ENCODE results near the gene LDLRAD4. TPM values are rescaled to one million over a fixed set of nuclear protein-coding genes. Genes with fewer than 3 reads are reported as not detected.

LDLRAD4 gene
- total and polyA plus RNA-seq, 2 experiments from 2014 or later: 0.73 to 1.9 TPM

DNA sequence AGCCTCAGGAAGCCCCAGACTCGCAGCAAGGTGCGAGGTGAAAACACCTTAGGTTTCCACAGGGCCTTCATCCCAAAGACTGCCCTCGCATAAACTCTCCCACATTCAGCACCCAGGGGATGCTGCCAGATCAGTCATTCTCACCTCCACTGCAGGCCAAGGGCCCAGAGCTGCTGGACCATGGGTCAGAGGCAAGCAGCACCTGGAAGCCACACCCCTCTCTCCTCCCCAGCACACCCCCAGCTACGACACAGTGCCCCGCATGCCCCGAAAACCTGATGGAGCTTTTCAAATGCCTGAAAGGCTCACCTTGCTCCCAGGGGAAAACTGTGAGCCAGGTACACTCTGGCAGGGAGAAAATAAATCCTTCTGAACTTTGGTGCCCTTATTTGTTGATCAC is 31.9 kb upstream of the LDLRAD4 start (continued):
- TF ChIP-seq EZH2 (IDR thresholded peaks at IDR 0.05; ENCODE audit: low read depth, unreplicated experiment) (no peak), ZNF114 (CRISPR knock-in tag; IDR thresholded peaks at IDR 0.05) (no peak), CREB1 (CRISPR knock-in tag; IDR thresholded peaks at IDR 0.05; ENCODE audit: low read depth) (no peak), NANOG (IDR thresholded peaks at IDR 0.05; ENCODE audit: borderline replicate concordance) (no peak), POLR2AphosphoS5 (IDR thresholded peaks at IDR 0.05; ENCODE audit: low read depth) (no peak), EZH2phosphoT487 (IDR thresholded peaks at IDR 0.05; ENCODE audit: unreplicated experiment) (no peak), STAT1 (IDR thresholded peaks at IDR 0.05; ENCODE audit: unreplicated experiment) (no peak)
- TF ChIP-seq, protein P1, sequence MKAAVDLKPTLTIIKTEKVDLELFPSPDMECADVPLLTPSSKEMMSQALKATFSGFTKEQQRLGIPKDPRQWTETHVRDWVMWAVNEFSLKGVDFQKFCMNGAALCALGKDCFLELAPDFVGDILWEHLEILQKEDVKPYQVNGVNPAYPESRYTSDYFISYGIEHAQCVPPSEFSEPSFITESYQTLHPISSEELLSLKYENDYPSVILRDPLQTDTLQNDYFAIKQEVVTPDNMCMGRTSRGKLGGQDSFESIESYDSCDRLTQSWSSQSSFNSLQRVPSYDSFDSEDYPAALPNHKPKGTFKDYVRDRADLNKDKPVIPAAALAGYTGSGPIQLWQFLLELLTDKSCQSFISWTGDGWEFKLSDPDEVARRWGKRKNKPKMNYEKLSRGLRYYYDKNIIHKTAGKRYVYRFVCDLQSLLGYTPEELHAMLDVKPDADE (IDR thresholded peaks at IDR 0.05): no peak

DNA sequence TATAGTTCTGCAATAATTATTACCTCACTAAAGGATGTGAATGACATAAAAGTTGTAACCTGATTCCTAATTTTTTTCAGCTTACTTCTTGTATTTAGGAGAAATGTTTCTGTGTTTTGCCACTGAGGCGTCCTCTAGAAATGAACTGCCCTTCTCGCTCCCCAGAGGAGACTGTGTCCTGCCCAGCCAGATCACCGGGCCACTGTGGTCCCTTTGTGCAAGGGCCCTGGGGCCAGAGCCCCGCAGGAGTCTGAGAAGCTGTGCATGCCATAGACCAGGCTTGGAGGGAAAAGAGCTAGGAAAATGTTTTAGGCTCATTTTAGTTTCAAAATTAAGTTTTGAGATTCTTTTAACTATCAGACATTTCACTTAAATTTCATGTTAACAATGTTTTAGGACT is 31.1 kb upstream of the LDLRAD4 start:
- no peak overlapping the region for H3K27ac Mint-ChIP-seq
- Histone ChIP-seq H4K20me1 (replicated peaks; ENCODE audit: insufficient read depth) (no peaks in the 10 kb centered on the region), H3K36me3 (ENCODE audit: insufficient read depth) (no peaks in the 10 kb centered on the region), H3K4me3 (no peak overlapping the region), H2AFZ (peak overlapping the region; percentile 18; the same call in 1 of the 2 replicates), H3K27ac (ENCODE audit: low read depth) (no peak overlapping the region), H3K27me3 (ENCODE audit: insufficient read depth) (no peaks in the 10 kb centered on the region), H3K4me2 (no peak overlapping the region), H3K4me1 (ENCODE audit: insufficient read depth) (no peaks in the 10 kb centered on the region), H3F3A (replicated peaks; ENCODE audit: low read depth) (no peaks in the 10 kb centered on the region), H3K9me2 (ENCODE audit: insufficient read depth) (no peaks in the 10 kb centered on the region), H3K79me2 (replicated peaks; ENCODE audit: insufficient read depth) (no peaks in the 10 kb centered on the region)
- no peaks in the 10 kb centered on the region for H3K9me3 Mint-ChIP-seq
- peaks cover 7% of the 10 kb centered on the region for H3K4me1 Mint-ChIP-seq
- no peak overlapping the region for H3K4me3 Mint-ChIP-seq
- H3K36me3 Mint-ChIP-seq (ENCODE audit: low read depth): no peaks in the 10 kb centered on the region
- no peaks in the 10 kb centered on the region for H3K27me3 Mint-ChIP-seq (ENCODE audit: insufficient read depth, low read depth, poor library complexity)
- no peak for ATAC-seq
- no peak for DNase-seq (ENCODE audit: low spot score)
- TF ChIP-seq, protein P2, sequence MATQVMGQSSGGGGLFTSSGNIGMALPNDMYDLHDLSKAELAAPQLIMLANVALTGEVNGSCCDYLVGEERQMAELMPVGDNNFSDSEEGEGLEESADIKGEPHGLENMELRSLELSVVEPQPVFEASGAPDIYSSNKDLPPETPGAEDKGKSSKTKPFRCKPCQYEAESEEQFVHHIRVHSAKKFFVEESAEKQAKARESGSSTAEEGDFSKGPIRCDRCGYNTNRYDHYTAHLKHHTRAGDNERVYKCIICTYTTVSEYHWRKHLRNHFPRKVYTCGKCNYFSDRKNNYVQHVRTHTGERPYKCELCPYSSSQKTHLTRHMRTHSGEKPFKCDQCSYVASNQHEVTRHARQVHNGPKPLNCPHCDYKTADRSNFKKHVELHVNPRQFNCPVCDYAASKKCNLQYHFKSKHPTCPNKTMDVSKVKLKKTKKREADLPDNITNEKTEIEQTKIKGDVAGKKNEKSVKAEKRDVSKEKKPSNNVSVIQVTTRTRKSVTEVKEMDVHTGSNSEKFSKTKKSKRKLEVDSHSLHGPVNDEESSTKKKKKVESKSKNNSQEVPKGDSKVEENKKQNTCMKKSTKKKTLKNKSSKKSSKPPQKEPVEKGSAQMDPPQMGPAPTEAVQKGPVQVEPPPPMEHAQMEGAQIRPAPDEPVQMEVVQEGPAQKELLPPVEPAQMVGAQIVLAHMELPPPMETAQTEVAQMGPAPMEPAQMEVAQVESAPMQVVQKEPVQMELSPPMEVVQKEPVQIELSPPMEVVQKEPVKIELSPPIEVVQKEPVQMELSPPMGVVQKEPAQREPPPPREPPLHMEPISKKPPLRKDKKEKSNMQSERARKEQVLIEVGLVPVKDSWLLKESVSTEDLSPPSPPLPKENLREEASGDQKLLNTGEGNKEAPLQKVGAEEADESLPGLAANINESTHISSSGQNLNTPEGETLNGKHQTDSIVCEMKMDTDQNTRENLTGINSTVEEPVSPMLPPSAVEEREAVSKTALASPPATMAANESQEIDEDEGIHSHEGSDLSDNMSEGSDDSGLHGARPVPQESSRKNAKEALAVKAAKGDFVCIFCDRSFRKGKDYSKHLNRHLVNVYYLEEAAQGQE (IDR thresholded peaks at IDR 0.05; ENCODE audit: unreplicated experiment): no peak
- TF ChIP-seq EZH2 (IDR thresholded peaks at IDR 0.05; ENCODE audit: low read depth, unreplicated experiment) (no peak), JUNB (IDR thresholded peaks at IDR 0.05; ENCODE audit: unreplicated experiment) (no peak), ZNF114 (CRISPR knock-in tag; IDR thresholded peaks at IDR 0.05) (no peak), POLR2AphosphoS5 (IDR thresholded peaks at IDR 0.05; ENCODE audit: low read depth) (no peak), NANOG (IDR thresholded peaks at IDR 0.05; ENCODE audit: borderline replicate concordance) (no peak)
- TF ChIP-seq, protein P3, sequence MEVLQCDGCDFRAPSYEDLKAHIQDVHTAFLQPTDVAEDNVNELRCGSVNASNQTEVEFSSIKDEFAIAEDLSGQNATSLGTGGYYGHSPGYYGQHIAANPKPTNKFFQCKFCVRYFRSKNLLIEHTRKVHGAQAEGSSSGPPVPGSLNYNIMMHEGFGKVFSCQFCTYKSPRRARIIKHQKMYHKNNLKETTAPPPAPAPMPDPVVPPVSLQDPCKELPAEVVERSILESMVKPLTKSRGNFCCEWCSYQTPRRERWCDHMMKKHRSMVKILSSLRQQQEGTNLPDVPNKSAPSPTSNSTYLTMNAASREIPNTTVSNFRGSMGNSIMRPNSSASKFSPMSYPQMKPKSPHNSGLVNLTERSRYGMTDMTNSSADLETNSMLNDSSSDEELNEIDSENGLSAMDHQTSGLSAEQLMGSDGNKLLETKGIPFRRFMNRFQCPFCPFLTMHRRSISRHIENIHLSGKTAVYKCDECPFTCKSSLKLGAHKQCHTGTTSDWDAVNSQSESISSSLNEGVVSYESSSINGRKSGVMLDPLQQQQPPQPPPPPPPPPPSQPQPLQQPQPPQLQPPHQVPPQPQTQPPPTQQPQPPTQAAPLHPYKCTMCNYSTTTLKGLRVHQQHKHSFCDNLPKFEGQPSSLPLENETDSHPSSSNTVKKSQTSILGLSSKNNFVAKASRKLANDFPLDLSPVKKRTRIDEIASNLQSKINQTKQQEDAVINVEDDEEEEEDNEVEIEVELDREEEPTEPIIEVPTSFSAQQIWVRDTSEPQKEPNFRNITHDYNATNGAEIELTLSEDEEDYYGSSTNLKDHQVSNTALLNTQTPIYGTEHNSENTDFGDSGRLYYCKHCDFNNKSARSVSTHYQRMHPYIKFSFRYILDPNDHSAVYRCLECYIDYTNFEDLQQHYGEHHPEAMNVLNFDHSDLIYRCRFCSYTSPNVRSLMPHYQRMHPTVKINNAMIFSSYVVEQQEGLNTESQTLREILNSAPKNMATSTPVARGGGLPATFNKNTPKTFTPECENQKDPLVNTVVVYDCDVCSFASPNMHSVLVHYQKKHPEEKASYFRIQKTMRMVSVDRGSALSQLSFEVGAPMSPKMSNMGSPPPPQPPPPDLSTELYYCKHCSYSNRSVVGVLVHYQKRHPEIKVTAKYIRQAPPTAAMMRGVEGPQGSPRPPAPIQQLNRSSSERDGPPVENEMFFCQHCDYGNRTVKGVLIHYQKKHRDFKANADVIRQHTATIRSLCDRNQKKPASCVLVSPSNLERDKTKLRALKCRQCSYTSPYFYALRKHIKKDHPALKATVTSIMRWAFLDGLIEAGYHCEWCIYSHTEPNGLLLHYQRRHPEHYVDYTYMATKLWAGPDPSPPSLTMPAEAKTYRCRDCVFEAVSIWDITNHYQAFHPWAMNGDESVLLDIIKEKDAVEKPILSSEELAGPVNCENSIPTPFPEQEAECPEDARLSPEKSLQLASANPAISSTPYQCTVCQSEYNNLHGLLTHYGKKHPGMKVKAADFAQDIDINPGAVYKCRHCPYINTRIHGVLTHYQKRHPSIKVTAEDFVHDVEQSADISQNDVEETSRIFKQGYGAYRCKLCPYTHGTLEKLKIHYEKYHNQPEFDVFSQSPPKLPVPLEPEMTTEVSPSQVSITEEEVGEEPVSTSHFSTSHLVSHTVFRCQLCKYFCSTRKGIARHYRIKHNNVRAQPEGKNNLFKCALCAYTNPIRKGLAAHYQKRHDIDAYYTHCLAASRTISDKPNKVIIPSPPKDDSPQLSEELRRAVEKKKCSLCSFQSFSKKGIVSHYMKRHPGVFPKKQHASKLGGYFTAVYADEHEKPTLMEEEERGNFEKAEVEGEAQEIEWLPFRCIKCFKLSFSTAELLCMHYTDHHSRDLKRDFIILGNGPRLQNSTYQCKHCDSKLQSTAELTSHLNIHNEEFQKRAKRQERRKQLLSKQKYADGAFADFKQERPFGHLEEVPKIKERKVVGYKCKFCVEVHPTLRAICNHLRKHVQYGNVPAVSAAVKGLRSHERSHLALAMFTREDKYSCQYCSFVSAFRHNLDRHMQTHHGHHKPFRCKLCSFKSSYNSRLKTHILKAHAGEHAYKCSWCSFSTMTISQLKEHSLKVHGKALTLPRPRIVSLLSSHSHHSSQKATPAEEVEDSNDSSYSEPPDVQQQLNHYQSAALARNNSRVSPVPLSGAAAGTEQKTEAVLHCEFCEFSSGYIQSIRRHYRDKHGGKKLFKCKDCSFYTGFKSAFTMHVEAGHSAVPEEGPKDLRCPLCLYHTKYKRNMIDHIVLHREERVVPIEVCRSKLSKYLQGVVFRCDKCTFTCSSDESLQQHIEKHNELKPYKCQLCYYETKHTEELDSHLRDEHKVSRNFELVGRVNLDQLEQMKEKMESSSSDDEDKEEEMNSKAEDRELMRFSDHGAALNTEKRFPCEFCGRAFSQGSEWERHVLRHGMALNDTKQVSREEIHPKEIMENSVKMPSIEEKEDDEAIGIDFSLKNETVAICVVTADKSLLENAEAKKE (CRISPR knock-in tag; IDR thresholded peaks at IDR 0.05): no peak
- TF ChIP-seq, protein P4, sequence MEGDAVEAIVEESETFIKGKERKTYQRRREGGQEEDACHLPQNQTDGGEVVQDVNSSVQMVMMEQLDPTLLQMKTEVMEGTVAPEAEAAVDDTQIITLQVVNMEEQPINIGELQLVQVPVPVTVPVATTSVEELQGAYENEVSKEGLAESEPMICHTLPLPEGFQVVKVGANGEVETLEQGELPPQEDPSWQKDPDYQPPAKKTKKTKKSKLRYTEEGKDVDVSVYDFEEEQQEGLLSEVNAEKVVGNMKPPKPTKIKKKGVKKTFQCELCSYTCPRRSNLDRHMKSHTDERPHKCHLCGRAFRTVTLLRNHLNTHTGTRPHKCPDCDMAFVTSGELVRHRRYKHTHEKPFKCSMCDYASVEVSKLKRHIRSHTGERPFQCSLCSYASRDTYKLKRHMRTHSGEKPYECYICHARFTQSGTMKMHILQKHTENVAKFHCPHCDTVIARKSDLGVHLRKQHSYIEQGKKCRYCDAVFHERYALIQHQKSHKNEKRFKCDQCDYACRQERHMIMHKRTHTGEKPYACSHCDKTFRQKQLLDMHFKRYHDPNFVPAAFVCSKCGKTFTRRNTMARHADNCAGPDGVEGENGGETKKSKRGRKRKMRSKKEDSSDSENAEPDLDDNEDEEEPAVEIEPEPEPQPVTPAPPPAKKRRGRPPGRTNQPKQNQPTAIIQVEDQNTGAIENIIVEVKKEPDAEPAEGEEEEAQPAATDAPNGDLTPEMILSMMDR (conservative IDR thresholded peaks at IDR 0.05; ENCODE audit: low read depth in 2 of 2): no peak

Data from GM23338 (cell line).